Hepatocyte (in vitro differentiated cells): Measurements from ENCODE around the gene MYO1D.

ENCODE experiments used
- EZH2 ChIP-seq: fragments of 200-600 bp; sonication (generic); IDR thresholded peaks from 2 replicates; pipeline ENCODE4 v1.6.1; 2016; ENCODE audit warnings: antibody characterized with exemption, mild to moderate bottlenecking, borderline replicate concordance
- EZH2phosphoT487 ChIP-seq: fragments of 200-600 bp; sonication (generic); IDR thresholded peaks from one replicate; pipeline ENCODE4 v1.6.1; 2018; ENCODE audit warnings: antibody characterized with exemption, mild to moderate bottlenecking, low read depth, moderate library complexity; ENCODE audit not compliant: unreplicated experiment, severe bottlenecking
- TF ChIP-seq, protein P1 (sequence below): fragments of 200-600 bp; sonication (generic); IDR thresholded peaks from 2 replicates; pipeline ENCODE4 v1.5.1; 2016; ENCODE audit warnings: antibody characterized with exemption, mild to moderate bottlenecking; ENCODE audit not compliant: poor library complexity

DNA sequence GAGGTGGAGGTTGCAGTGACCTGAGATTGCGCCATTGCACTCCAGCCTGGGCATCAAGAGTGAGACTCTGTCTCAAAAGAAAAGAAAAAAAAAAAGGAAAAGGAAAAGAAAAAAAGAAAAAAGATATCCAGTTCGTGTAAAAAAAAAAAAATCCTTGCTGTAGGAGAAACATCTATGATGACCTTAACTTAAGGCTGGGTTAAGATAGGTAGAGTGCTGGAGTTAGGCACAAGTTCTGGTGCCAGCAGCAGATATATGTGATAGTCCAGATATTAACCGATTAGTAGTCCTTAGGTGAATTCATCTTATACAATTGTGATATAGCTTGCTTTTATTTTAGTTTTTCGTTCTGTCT is 415.4 kb downstream of the MYO1D start:
- TF ChIP-seq, protein P1, sequence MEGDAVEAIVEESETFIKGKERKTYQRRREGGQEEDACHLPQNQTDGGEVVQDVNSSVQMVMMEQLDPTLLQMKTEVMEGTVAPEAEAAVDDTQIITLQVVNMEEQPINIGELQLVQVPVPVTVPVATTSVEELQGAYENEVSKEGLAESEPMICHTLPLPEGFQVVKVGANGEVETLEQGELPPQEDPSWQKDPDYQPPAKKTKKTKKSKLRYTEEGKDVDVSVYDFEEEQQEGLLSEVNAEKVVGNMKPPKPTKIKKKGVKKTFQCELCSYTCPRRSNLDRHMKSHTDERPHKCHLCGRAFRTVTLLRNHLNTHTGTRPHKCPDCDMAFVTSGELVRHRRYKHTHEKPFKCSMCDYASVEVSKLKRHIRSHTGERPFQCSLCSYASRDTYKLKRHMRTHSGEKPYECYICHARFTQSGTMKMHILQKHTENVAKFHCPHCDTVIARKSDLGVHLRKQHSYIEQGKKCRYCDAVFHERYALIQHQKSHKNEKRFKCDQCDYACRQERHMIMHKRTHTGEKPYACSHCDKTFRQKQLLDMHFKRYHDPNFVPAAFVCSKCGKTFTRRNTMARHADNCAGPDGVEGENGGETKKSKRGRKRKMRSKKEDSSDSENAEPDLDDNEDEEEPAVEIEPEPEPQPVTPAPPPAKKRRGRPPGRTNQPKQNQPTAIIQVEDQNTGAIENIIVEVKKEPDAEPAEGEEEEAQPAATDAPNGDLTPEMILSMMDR: no peak
- no peak for TF ChIP-seq EZH2phosphoT487
- TF ChIP-seq EZH2: no peak
